SK-N-MC (cell line): ENCODE measurements around the gene CYP19A1.

ENCODE experiments used
- DNase-seq: peaks from one replicate; pipeline ENCODE4 v3.0.0-alpha.2; 2011; ENCODE audit warnings: low read depth, low spot score
- H3K27ac ChIP-seq: fragments of 200-600 bp; sonication (generic); 2 replicates; pipeline ENCODE4 v1.5.1; 2016; ENCODE audit warnings: mixed run types
- H3K36me3 ChIP-seq: fragments of 200-600 bp; sonication (generic); 2 replicates; pipeline ENCODE4 v1.6.1; 2017; ENCODE audit warnings: antibody characterized with exemption, low read length, mixed read lengths; ENCODE audit not compliant: insufficient read depth
- H3K4me3 ChIP-seq: fragments of 200-600 bp; sonication (generic); 2 replicates; pipeline ENCODE4 v1.5.1; 2016
- H3K9ac ChIP-seq: fragments of 200-600 bp; sonication (generic); 2 replicates; pipeline ENCODE4 v1.8.0; 2017; ENCODE audit warnings: mixed run types, mixed read lengths; ENCODE audit not compliant: insufficient read length
- H3K9me3 ChIP-seq: fragments of 200-600 bp; sonication (generic); 2 replicates; pipeline ENCODE4 v1.6.1; 2017; ENCODE audit warnings: low read depth, mild to moderate bottlenecking, antibody characterized with exemption, low read length, moderate library complexity, mixed read lengths
- EZH2 ChIP-seq: fragments of 200-600 bp; sonication (generic); IDR thresholded peaks from one replicate; pipeline ENCODE4 v1.6.1; 2017; ENCODE audit warnings: antibody characterized with exemption
- FOXP2 ChIP-seq: optimal IDR thresholded peaks from 2 replicates; pipeline ENCODE3; 2011; ENCODE audit warnings: mild to moderate bottlenecking, moderate library complexity; ENCODE audit not compliant: insufficient read depth; ENCODE audit errors: extremely low read length, control extremely low read depth
- POLR2AphosphoS5 ChIP-seq: IDR thresholded peaks from 2 replicates; pipeline ENCODE4 v1.6.1; 2012; ENCODE audit warnings: mild to moderate bottlenecking, low read depth, low read length, borderline replicate concordance

CYP19A1 gene

GRCh38 chr15:51349156-51349844 lies 10.9 kb upstream of the CYP19A1 start:
- Histone ChIP-seq H3K9ac (no peak overlapping the region), H3K36me3 (no peaks in the 10 kb centered on the region), H3K4me3 (no peak overlapping the region), H3K9me3 (no peaks in the 10 kb centered on the region), H3K27ac (no peak overlapping the region)
- no peak for DNase-seq
- no peak for TF ChIP-seq EZH2
- TF ChIP-seq POLR2AphosphoS5, result no peak
- no peak for TF ChIP-seq FOXP2

DNA sequence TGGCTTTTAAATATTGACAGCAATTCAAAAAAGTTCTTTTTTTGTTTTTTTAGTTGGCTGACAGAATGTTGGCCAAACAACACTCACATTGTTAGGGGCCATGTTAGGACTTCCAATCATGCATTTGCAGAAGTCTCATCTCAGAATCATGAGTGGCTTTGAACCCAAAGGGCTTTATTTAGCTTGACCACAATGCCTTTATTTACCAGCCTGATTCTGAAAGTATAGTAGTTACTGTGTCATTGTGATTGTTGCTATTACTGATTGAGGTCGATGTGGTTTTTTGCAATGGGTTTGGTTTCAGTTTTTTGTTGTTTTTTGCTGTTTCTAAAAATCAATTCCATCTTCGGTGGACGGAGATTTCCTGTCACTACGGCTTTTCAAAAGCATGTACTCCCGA lies 10.3 kb upstream of the CYP19A1 start:
- H3K4me3 ChIP-seq, result no peak overlapping the region
- no peaks in the 10 kb centered on the region for H3K9me3 ChIP-seq
- no peaks in the 10 kb centered on the region for H3K36me3 ChIP-seq
- TF ChIP-seq EZH2 (no peak), FOXP2 (no peak), POLR2AphosphoS5 (no peak)
- H3K9ac ChIP-seq, result no peak overlapping the region
- H3K27ac ChIP-seq, result no peak overlapping the region
- DNase-seq, result no peak

DNA sequence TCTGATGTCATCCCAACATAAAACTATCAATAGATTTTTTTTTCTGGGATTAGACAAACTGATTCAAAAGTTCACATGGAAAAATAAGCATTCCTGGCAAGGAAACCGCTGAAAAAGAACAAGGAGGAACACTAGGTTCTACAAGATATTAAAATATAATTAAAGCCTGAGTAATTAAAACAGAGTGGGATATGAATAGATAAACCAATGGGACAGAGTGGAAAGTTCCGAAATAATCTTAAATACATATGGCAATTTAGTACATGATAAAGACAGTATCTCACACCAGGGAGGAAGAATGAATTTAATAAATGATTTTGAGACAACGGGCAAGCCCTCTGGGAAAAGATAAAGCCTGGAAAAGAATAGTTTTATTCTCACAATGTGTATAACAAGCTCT lies 7.7 kb upstream of the CYP19A1 start:
- H3K9me3 ChIP-seq, result no peaks in the 10 kb centered on the region
- DNase-seq, result no peak
- H3K9ac ChIP-seq, result no peak overlapping the region
- H3K27ac ChIP-seq, result no peak overlapping the region
- no peak for TF ChIP-seq POLR2AphosphoS5
- no peak for TF ChIP-seq EZH2
- TF ChIP-seq FOXP2, result no peak
- H3K4me3 ChIP-seq, result no peak overlapping the region
- H3K36me3 ChIP-seq, result no peaks in the 10 kb centered on the region

GRCh38 chr15:51343466-51343865 lies 5.1 kb upstream of the CYP19A1 start:
- DNase-seq, result no peak
- no peak overlapping the region for H3K4me3 ChIP-seq
- TF ChIP-seq FOXP2 (no peak), POLR2AphosphoS5 (no peak), EZH2 (no peak)

DNA sequence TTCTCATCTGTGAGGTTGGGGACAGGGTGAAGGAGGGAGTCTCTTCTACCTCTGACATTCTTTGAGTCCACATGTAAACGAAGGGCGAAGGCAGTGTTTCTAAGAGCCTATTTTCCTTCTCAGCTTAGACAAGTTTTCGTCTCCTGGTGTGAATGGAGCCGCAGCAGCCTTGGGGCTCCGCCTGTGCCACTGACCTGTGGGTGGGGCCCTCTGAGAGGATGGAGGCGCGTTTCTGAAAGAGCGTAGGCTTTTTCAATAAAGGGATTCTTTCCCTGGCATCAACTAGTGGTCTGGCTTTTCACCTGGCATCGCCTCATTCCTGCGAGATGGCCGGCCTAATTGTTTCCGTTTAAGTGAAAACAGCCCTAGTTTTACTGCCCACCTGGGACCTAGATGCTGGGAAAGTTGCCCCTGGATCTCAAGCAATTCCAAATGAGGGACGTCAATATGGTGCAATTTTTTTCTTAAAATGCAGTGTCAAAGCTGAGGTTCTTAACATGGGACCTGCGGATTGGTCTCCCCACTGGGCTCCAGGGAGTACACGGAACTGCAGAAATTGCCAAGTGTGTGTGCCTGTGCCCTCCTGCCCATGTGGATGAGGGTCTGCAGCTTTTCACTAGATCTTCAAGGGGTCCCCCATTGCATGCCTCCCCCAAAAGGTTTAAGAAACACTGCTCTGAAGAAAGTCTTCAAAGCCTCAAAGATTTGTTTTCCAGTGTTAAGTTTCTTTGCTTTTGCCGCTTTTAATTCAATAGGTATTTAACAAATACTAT lies 4.0 kb upstream of the CYP19A1 start:
- H3K4me3 ChIP-seq, result no peak overlapping the region
- H3K9me3 ChIP-seq, result no peaks in the 10 kb centered on the region
- TF ChIP-seq EZH2, result no peak
- TF ChIP-seq POLR2AphosphoS5, result no peak
- TF ChIP-seq FOXP2, result no peak
- H3K36me3 ChIP-seq, result no peaks in the 10 kb centered on the region
- H3K9ac ChIP-seq, result no peak overlapping the region
- DNase-seq, result no peak
- no peak overlapping the region for H3K27ac ChIP-seq

More at GRCh38 chr15:51343466-51343865, 5.1 kb upstream of the CYP19A1 start:
- Histone ChIP-seq H3K27ac (no peak overlapping the region), H3K9ac (no peak overlapping the region), H3K9me3 (no peaks in the 10 kb centered on the region), H3K36me3 (no peaks in the 10 kb centered on the region)

DNA sequence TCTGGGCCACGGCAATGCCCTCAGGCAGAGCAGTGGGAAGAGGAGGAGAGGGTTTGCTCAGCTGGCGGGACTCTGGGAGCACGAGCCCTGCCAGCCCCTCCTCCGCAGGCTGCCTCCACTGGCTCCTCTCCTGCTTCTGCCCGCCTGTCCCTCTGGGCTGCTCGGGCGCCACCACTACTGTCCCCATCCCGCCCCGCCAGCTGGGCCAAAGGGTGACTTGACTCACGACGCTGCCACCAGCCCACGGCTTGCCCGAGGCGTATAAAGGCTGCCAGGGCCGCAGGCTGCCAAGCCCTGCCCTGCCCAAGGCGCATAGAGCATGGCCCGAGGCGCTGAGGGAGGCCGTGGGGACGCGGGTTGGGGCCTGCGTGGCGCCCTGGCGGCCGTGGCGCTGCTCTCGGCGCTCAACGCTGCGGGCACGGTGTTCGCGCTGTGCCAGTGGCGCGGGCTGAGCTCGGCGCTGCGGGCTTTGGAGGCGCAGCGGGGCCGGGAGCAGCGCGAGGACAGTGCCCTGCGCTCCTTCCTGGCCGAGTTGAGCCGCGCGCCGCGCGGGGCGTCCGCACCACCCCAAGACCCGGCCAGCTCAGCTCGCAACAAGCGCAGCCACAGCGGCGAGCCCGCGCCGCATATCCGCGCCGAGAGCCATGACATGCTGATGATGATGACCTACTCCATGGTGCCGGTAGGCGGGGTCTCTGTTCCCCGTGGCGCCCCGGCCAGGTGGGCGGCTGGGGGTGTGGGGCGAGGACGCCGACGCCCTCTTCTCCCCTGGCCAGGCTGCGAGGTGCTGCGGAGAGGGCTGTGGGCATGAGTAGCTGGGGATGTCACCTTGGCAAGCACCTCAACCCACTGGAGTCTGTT lies 3.2 kb upstream of the CYP19A1 start, which contains the start of gene GLDN:
TSS of gene GLDN (plus strand) at position 290 of the 861 bp plus-strand sequence. CDS start at position 320, 30 bp downstream.
- no peaks in the 10 kb centered on the region for H3K9me3 ChIP-seq
- no peak within 1 kb of the TSS for H3K27ac ChIP-seq
- TF ChIP-seq POLR2AphosphoS5 (no peak), FOXP2 (no peak), EZH2 (no peak)
- DNase-seq, result no peak
- H3K9ac ChIP-seq, result no peak within 1 kb of the TSS
- no peak within 1 kb of the TSS for H3K4me3 ChIP-seq
- no peaks in the 10 kb centered on the region for H3K36me3 ChIP-seq

DNA sequence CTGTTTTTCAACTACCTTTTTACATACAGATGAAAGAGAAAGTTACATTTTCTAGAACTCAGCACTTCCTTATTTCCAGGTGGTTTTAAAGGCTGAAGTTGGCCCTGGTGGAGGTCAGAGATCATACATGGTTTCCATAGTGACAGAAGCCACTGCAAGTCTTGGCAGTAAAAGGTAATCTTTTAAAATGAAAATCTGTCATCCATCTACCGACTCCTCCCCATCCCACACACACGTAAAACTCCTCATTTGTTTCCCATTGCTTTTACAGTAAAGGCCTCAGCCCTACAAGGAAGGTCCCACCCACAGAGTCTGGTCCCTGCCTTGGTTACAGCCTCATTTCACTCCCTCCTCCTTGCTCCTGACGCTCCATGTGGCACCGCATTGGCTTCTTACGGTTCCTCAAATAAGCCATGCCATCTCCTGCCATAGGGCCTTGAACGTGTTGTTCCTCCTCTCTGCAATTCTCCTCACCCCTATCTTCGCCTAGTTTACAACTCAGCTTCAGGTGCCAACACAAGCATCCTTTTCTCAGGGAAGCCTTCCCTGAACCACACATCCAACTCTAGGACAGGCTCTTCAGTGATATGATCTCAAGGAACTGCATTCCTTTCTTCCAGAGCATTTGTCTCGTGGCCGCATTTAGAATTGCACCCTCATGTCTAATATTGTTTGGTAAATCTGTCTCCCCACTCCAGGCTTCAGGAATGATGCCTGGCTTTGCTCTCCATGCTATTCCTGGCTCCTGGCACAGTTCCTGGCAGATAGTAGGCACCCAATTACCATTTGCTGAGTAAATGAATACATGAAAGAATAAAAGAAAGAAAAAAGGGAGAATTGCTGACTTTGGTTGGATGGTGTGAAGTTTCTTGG lies 2.6 kb downstream of the CYP19A1 start:
- Histone ChIP-seq H3K36me3 (no peaks in the 10 kb centered on the region), H3K4me3 (no peak overlapping the region), H3K27ac (no peak overlapping the region), H3K9ac (no peak overlapping the region), H3K9me3 (no peaks in the 10 kb centered on the region)
- DNase-seq, result no peak
- TF ChIP-seq FOXP2 (no peak), EZH2 (no peak), POLR2AphosphoS5 (no peak)

- H3K9ac ChIP-seq, result no peak overlapping the region
- DNase-seq, result no peak
- H3K4me3 ChIP-seq, result no peak overlapping the region
- H3K27ac ChIP-seq, result no peak overlapping the region
- TF ChIP-seq EZH2, result no peak
- no peak for TF ChIP-seq POLR2AphosphoS5
- no peak for TF ChIP-seq FOXP2
- no peaks in the 10 kb centered on the region for H3K9me3 ChIP-seq
- H3K36me3 ChIP-seq, result no peaks in the 10 kb centered on the region
These were observed 3.3 kb downstream of the CYP19A1 start for GRCh38 chr15:51335087-51335486.
